ENCODE data around the gene COX6B2. TPM values are rescaled to one million over a fixed set of nuclear protein-coding genes. Genes with fewer than 3 reads are reported as not detected.

Gene COX6B2
- polyA plus RNA-seq, 1 of the 3 experiments (the other 2 are of a cell fraction), result 0.74 TPM

DNA sequence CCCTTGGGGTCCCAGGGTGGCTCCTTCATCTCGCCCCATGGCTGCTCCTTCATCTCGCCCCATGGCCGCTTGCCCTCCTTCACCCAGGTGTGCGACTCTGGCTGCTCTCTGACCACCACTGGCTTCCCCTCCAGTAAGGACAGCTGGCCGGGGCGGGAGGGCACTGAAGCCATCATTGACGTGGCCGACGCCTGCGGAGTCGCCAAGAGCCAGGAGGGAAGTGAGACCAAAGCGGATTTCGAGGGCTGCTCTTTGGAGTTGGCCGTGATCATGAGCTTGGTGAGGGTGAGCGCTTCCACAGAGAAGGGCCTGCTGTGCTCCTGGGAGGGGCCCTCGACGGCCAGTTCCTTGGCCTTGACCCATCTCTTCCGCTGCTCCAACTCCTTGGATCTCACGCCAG is 4.0 kb upstream of the COX6B2 start (continued):
- no peak for TF ChIP-seq REST (IDR thresholded peaks at IDR 0.05; ENCODE audit: low read depth, low read length)
- TF ChIP-seq RAD21 (IDR thresholded peaks at IDR 0.05; ENCODE audit: low read length), result no peak

DNA sequence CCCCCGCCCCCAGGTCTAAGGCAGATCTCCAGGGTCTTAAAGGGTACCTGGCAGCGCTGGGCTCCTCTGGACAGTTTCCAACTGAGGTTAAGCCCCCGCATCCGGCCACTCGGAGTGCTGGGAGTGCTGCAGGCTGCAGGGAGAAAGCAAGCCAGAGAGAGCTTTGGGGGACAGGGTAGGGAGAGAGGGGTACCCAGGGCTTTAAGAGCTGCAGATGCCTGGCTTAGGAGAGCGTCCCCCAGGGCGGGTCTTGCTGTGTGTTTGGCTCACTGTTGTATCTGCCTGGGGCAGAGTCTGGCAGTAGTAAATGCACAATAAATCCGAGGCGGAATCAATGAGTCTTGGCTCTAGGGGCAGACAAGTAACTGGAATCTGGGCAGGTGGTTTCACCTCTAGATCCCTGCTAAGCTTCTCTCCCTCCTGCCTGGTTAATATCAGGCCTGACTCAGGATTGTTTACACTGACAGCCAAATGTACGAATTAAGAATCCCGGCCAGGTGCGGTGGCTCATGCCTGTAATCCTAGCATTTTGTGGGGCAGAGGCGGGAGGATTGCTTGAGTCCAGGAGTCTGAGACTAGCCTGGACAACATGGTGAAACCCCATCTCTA is 798 bp upstream of the COX6B2 start:
- no peaks in the 10 kb centered on the region for H3K9me2 ChIP-seq
- TF ChIP-seq TEAD4 (IDR thresholded peaks at IDR 0.05; ENCODE audit: borderline replicate concordance, insufficient read depth) (no peak), MXI1 (IDR thresholded peaks at IDR 0.05; ENCODE audit: low read depth, low read length) (no peak), YY1 (IDR thresholded peaks at IDR 0.05; ENCODE audit: low read depth) (no peak), REST (IDR thresholded peaks at IDR 0.05; ENCODE audit: low read depth, low read length) (no peak), RFX5 (IDR thresholded peaks at IDR 0.05; ENCODE audit: low read length) (no peak), GABPA (IDR thresholded peaks at IDR 0.05; ENCODE audit: low read depth) (no peak), ELF1 (IDR thresholded peaks at IDR 0.05) (no peak), FOSL2 (IDR thresholded peaks at IDR 0.05; ENCODE audit: borderline replicate concordance, low read depth) (no peak), RAD21 (IDR thresholded peaks at IDR 0.05; ENCODE audit: low read length) (no peak), PBX3 (IDR thresholded peaks at IDR 0.05) (no peak), RXRA (IDR thresholded peaks at IDR 0.05; ENCODE audit: borderline replicate concordance, low read depth) (no peak)
- TF ChIP-seq, protein P1, sequence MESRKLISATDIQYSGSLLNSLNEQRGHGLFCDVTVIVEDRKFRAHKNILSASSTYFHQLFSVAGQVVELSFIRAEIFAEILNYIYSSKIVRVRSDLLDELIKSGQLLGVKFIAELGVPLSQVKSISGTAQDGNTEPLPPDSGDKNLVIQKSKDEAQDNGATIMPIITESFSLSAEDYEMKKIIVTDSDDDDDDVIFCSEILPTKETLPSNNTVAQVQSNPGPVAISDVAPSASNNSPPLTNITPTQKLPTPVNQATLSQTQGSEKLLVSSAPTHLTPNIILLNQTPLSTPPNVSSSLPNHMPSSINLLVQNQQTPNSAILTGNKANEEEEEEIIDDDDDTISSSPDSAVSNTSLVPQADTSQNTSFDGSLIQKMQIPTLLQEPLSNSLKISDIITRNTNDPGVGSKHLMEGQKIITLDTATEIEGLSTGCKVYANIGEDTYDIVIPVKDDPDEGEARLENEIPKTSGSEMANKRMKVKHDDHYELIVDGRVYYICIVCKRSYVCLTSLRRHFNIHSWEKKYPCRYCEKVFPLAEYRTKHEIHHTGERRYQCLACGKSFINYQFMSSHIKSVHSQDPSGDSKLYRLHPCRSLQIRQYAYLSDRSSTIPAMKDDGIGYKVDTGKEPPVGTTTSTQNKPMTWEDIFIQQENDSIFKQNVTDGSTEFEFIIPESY (IDR thresholded peaks at IDR 0.05; ENCODE audit: borderline replicate concordance, low read depth), result no peak
- TF ChIP-seq, protein P2, sequence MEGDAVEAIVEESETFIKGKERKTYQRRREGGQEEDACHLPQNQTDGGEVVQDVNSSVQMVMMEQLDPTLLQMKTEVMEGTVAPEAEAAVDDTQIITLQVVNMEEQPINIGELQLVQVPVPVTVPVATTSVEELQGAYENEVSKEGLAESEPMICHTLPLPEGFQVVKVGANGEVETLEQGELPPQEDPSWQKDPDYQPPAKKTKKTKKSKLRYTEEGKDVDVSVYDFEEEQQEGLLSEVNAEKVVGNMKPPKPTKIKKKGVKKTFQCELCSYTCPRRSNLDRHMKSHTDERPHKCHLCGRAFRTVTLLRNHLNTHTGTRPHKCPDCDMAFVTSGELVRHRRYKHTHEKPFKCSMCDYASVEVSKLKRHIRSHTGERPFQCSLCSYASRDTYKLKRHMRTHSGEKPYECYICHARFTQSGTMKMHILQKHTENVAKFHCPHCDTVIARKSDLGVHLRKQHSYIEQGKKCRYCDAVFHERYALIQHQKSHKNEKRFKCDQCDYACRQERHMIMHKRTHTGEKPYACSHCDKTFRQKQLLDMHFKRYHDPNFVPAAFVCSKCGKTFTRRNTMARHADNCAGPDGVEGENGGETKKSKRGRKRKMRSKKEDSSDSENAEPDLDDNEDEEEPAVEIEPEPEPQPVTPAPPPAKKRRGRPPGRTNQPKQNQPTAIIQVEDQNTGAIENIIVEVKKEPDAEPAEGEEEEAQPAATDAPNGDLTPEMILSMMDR (IDR thresholded peaks at IDR 0.05), result no peak
- TF ChIP-seq, protein P3, sequence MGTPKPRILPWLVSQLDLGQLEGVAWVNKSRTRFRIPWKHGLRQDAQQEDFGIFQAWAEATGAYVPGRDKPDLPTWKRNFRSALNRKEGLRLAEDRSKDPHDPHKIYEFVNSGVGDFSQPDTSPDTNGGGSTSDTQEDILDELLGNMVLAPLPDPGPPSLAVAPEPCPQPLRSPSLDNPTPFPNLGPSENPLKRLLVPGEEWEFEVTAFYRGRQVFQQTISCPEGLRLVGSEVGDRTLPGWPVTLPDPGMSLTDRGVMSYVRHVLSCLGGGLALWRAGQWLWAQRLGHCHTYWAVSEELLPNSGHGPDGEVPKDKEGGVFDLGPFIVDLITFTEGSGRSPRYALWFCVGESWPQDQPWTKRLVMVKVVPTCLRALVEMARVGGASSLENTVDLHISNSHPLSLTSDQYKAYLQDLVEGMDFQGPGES (IDR thresholded peaks at IDR 0.05; ENCODE audit: low read depth, low read length), result no peak
- H3K27me3 ChIP-seq (ENCODE audit: insufficient read depth), result peaks cover 38% of the 10 kb centered on the region
- no peak overlapping the region for H2AFZ ChIP-seq (ENCODE audit: low read depth)
- no peaks in the 10 kb centered on the region for H3K79me2 ChIP-seq (ENCODE audit: insufficient read depth)
- H3K27ac ChIP-seq (ENCODE audit: low read depth in 2 of 2, low read length in 1 of 2), result no peak overlapping the region
- peak; percentile 72 for DNase-seq
- H3K4me3 ChIP-seq (ENCODE audit: low read depth in 2 of 2, low read length in 1 of 2), result no peak overlapping the region
- peaks cover 9% of the 10 kb centered on the region for H3F3A ChIP-seq (replicated peaks; ENCODE audit: insufficient read depth)
- H3K9ac ChIP-seq, result no peak overlapping the region
- no peaks in the 10 kb centered on the region for H3K9me3 ChIP-seq
- no peaks in the 10 kb centered on the region for H4K20me1 ChIP-seq (ENCODE audit: insufficient read depth)
- H3K4me1 ChIP-seq (ENCODE audit: control insufficient read depth in 1 of 2, insufficient read depth in 2 of 2, low read depth in 1 of 2, low read length in 1 of 2), result peaks cover 0 to 21% of the 10 kb centered on the region in 2 experiments; a peak in 1 of 4 replicates
- 33% methylated on average over 12 of the region's 13 CpGs for WGBS (ENCODE audit: low lambda C conversion rate)
- ChIA-PET CTCF (interaction anchor here (1.0 to 2.6 kb wide), 3 partner anchors 29 to 63 kb away, joined by 4 to 8 read pairs (median 8); partner anchors contain the start of gene TMEM238), POLR2A (interaction anchor here (1.2 kb wide), 1 partner anchor 14 kb away, joined by 4 read pairs; no protein-coding TSS in a partner anchor)
- H3K36me3 ChIP-seq (replicated peaks in 1 of 2; ENCODE audit: control insufficient read depth in 1 of 2, insufficient read depth in 2 of 2, low read length in 1 of 2), result no peaks in the 10 kb centered on the region
- H3K4me2 ChIP-seq, result no peak overlapping the region
